GM06990 (cell line): ENCODE results near the gene FAM117A.
"Not testable (repeated sequence)": the region's sequence is repeated elsewhere in the genome, so short reads cannot be mapped to it uniquely, and the experiment has no call there.

ENCODE experiments used
- DNase-seq: peaks from one replicate; pipeline ENCODE4 v3.0.0-alpha.2; 2011; ENCODE audit not compliant: insufficient read length; ENCODE audit errors: extremely low read depth
- H3K27me3 ChIP-seq: replicated peaks from 2 replicates; pipeline ENCODE4 v1.6.0; 2011; ENCODE audit warnings: low read length; ENCODE audit not compliant: control insufficient read depth, insufficient read depth
- H3K36me3 ChIP-seq: 2 replicates; pipeline ENCODE4 v1.5.1; 2011; ENCODE audit warnings: low read length; ENCODE audit not compliant: control insufficient read depth, insufficient read depth
- H3K4me3 ChIP-seq: replicated peaks from 2 replicates; pipeline ENCODE4 v1.5.1; 2011; ENCODE audit warnings: low read depth, mild to moderate bottlenecking, control low read depth, low read length
- TF ChIP-seq, protein P1 (sequence below): IDR thresholded peaks from 2 replicates; pipeline ENCODE4 v1.5.1; 2011; ENCODE audit warnings: low read length, control low read depth, mild to moderate bottlenecking, inconsistent platforms; ENCODE audit not compliant: insufficient read depth, poor library complexity, severe bottlenecking

FAM117A gene

GRCh38 chr17:49760932-49761558, 2.9 kb downstream of the FAM117A start:
- DNase-seq, result no peak
- Histone ChIP-seq H3K4me3 (no peak overlapping the region), H3K36me3 (peaks cover 3% of the 10 kb centered on the region), H3K27me3 (no peaks in the 10 kb centered on the region)
- TF ChIP-seq, protein P1, sequence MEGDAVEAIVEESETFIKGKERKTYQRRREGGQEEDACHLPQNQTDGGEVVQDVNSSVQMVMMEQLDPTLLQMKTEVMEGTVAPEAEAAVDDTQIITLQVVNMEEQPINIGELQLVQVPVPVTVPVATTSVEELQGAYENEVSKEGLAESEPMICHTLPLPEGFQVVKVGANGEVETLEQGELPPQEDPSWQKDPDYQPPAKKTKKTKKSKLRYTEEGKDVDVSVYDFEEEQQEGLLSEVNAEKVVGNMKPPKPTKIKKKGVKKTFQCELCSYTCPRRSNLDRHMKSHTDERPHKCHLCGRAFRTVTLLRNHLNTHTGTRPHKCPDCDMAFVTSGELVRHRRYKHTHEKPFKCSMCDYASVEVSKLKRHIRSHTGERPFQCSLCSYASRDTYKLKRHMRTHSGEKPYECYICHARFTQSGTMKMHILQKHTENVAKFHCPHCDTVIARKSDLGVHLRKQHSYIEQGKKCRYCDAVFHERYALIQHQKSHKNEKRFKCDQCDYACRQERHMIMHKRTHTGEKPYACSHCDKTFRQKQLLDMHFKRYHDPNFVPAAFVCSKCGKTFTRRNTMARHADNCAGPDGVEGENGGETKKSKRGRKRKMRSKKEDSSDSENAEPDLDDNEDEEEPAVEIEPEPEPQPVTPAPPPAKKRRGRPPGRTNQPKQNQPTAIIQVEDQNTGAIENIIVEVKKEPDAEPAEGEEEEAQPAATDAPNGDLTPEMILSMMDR, result no peak

DNA sequence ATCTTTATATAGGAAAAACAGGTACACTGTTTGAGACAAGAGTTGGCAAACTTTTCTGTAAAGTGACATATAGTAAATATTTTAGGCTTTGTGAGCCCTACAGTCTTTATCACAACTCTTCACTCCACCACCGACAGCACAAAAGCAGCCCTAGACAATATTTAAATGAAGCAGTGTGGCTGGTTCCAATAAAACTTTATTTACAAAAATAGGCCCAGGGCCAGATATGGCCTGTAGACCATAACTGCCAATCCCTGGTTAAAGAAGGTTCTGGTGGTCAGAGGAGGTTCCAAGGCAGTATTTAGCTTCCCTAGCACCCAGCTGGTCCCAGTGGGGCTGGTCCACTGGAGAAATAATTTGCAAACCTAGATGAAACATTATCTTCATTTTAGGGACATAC, 3.6 kb downstream of the FAM117A start:
- no peak for DNase-seq
- H3K4me3 ChIP-seq, result no peak overlapping the region
- no peaks in the 10 kb centered on the region for H3K27me3 ChIP-seq
- peaks cover 3% of the 10 kb centered on the region for H3K36me3 ChIP-seq
- TF ChIP-seq, protein P1, result no peak

- no peak for DNase-seq
- Histone ChIP-seq H3K36me3 (peaks cover 3% of the 10 kb centered on the region), H3K4me3 (no peak overlapping the region), H3K27me3 (no peaks in the 10 kb centered on the region)
- TF ChIP-seq, protein P1, result no peak
Observed at GRCh38 chr17:49759203-49759602, 4.7 kb downstream of the FAM117A start.

GRCh38 chr17:49758464-49759010, 5.4 kb downstream of the FAM117A start:
- H3K36me3 ChIP-seq, H3K27me3 ChIP-seq, DNase-seq, H3K4me3 ChIP-seq: not testable (repeated sequence)

DNA sequence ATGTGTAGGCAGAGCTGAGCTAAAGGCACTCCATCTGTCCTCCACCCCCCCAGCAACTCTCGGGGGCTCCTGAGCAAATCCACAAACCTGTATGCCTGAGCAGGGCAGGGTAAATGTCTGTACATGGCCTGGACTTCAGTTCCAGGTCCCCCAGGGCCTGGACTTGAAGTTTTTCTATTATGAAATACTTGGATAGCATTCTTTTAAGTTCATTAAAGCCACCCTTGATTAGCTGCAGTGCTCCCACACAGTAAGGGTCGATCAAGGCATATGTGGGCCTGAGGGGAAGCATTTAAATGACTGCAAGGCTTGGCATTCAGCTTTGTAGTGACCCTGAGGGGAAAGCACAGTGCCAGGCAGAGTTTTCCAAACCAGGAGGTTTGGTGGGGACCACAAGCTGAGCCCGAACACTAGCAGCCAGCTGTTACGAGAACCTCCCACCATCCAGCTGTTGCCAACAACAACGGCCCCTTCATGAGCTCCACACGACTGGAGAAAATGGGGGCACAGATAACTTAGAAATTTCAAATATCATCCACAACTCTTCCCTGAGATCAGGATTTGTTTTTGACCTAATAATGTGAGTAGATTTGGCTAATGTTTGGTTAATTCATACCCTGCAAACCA, 6.7 kb downstream of the FAM117A start:
- peaks cover 3% of the 10 kb centered on the region for H3K36me3 ChIP-seq
- H3K4me3 ChIP-seq, result no peak overlapping the region
- H3K27me3 ChIP-seq, result no peaks in the 10 kb centered on the region
- TF ChIP-seq, protein P1, result no peak
- DNase-seq, result no peak

- no peak for DNase-seq
- peaks cover 3% of the 10 kb centered on the region for H3K36me3 ChIP-seq
- no peak overlapping the region for H3K4me3 ChIP-seq
- H3K27me3 ChIP-seq, result no peaks in the 10 kb centered on the region
- TF ChIP-seq, protein P1, result no peak
Observed at GRCh38 chr17:49756323-49757150, 7.4 kb downstream of the FAM117A start.
